Tibial artery (tissue), 4 donors: Measurements from ENCODE around the gene SFTPD.

Experiments
- DNase-seq, 2 donors: peaks; one replicate each; pipeline ENCODE4 v3.0.0-alpha.2; 2019
- H3K27ac ChIP-seq, 2 donors: fragments of 200-600 bp; sonication (generic) in 1 of 2; 1 replicate in 1 of 2; 2 replicates in 1 of 2; pipeline ENCODE4 v1.5.1; 2018 to 2019; ENCODE audit warnings: mild to moderate bottlenecking in 1 of 2
- H3K27me3 ChIP-seq, 2 donors: fragments of 200-600 bp; sonication (generic) in 1 of 2; one replicate each; pipeline versions ENCODE4 v1.5.1 to v1.6.0; 2016 to 2019
- H3K36me3 ChIP-seq, 3 donors: fragments of 200-600 bp; sonication (generic) in 2 of 3; one replicate each; pipeline ENCODE4 v1.5.1; 2016 to 2019; ENCODE audit warnings: mild to moderate bottlenecking in 2 of 3
- H3K4me1 ChIP-seq, 4 donors: fragments of 200-600 bp; sonication (generic) in 2 of 4; 1 replicate in 3 of 4; 2 replicates in 1 of 4; pipeline ENCODE4 v1.5.1; 2016 to 2019
- H3K4me3 ChIP-seq, 2 donors: fragments of 200-600 bp; sonication (generic) in 1 of 2; 1 replicate in 1 of 2; 2 replicates in 1 of 2; pipeline ENCODE4 v1.5.1; 2018 to 2019; ENCODE audit warnings: mild to moderate bottlenecking in 2 of 2
- H3K9me3 ChIP-seq, 3 donors: fragments of 200-600 bp; sonication (generic) in 1 of 3; one replicate each; pipeline ENCODE4 v1.5.1; 2016 to 2019
- CTCF ChIP-seq, 2 experiments: fragments of 200-600 bp in 1 of 2; fragments of 450-650 bp in 1 of 2; IDR thresholded peaks; one replicate each; pipeline ENCODE4 v1.5.1; 2017 to 2019; ENCODE audit warnings: antibody characterized with exemption in 2 of 2, mild to moderate bottlenecking in 1 of 2, moderate library complexity in 1 of 2
- intact Hi-C: fragments of 100-400 bp; cut with DNase I; formaldehyde crosslinking; loops from one replicate; pipeline ENCODE4 v1.15.0; 2023; ENCODE audit warnings: low total_unique reads

SFTPD gene

GRCh38 chr10:79947787-79948424 lies 999 bp downstream of the SFTPD start:
- Histone ChIP-seq H3K4me1 (no peaks in the 10 kb centered on the region), H3K27ac (no peak overlapping the region), H3K27me3 (no peaks in the 10 kb centered on the region), H3K9me3 (peaks cover 0 to 12% (median 2%) of the 10 kb centered on the region in 3 donors), H3K4me3 (no peak overlapping the region), H3K36me3 (peaks cover 0 to 8% (median under 1%) of the 10 kb centered on the region in 3 donors)
- DNase-seq: no peak
- no peak for TF ChIP-seq CTCF (IDR thresholded peaks at IDR 0.05)
- intact Hi-C loops: no loop called here

DNA sequence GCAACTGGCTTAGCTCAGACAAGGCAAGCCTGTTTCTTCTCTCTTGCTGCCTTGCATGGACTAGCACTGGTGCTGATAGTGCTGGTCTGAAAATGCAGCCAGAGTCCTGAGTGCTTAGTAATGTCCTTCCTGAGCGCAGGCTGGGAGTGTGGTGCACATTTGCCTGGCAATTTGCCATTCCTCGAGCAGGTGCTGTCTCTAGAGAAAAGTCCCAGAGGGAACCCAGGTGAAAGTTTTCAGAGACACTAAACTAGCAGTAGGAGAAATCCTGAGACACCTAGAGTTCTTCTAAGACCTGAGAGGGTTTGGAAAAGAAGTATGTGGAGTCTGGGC lies 1.9 kb downstream of the SFTPD start:
- H3K4me1 ChIP-seq: no peaks in the 10 kb centered on the region
- DNase-seq: no peak
- TF ChIP-seq CTCF (IDR thresholded peaks at IDR 0.05): no peak
- H3K27ac ChIP-seq: no peak overlapping the region
- no peaks in the 10 kb centered on the region for H3K36me3 ChIP-seq
- no peak overlapping the region for H3K4me3 ChIP-seq
- peaks cover 0 to 3% (median 0%) of the 10 kb centered on the region in 3 donors for H3K9me3 ChIP-seq
- intact Hi-C loops: no loop called here
- no peaks in the 10 kb centered on the region for H3K27me3 ChIP-seq

GRCh38 chr10:79946271-79947082 lies 2.4 kb downstream of the SFTPD start:
- Histone ChIP-seq H3K4me3 (no peak overlapping the region), H3K27ac (no peak overlapping the region), H3K4me1 (no peaks in the 10 kb centered on the region), H3K27me3 (no peaks in the 10 kb centered on the region), H3K9me3 (no peaks in the 10 kb centered on the region), H3K36me3 (no peaks in the 10 kb centered on the region)
- DNase-seq: no peak
- no peak for TF ChIP-seq CTCF (IDR thresholded peaks at IDR 0.05)
- intact Hi-C loops: no loop called here

DNA sequence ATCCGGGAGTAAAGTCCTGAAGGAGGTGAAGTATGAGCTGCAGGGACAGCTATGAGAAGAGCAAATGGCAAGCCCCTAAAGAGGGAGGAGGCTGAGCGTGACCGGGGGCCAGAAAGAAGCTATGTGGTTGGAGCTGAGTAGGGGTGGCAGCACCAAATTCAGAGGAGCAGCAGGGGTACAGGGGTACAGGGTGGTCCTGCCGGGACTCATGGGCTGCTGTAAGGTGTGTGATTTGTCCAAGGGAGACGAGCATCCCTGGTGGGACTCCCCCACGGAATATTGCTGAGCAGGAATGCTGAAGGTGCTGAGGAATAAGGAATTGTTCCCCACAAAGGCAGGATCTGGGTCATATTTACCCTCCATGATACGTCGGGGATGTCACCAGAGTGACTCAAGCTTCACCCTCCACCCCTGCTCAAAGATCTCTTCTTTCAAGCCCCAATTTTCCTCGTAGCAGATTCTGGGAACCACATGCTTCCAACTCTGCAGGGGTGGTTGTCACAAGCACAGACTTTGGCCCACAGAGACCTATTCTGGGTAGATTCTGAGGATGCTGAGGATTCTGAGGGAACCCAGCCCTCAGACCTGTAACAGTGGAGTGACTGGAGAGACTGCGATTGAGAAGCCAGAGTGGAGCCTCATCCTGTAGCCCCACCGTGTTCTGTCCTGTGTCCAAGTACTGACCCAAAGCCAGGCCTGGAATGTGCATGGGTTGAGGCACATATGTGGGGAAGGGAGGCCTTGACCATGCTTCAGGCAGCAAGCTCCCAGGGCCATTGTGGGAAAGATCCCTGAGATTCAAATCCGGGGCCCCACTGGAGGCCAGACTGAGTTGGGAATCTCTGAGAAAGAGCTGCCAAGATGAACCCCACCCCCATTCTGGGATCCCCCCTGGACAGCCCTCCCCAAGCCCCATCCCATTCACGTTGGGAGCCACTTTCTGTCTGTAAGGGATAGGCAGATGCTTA lies 4.2 kb downstream of the SFTPD start:
- intact Hi-C loops: no loop called here

More for the DNA sequence above, 4.2 kb downstream of the SFTPD start:
- no peak overlapping the region for H3K4me3 ChIP-seq
- no peaks in the 10 kb centered on the region for H3K9me3 ChIP-seq
- no peaks in the 10 kb centered on the region for H3K36me3 ChIP-seq
- H3K27me3 ChIP-seq: no peaks in the 10 kb centered on the region
- no peak overlapping the region for H3K27ac ChIP-seq
- no peak for TF ChIP-seq CTCF (IDR thresholded peaks at IDR 0.05)
- DNase-seq: no peak
- H3K4me1 ChIP-seq: no peaks in the 10 kb centered on the region
